Upper lobe of left lung (tissue), 6 donors: ENCODE results near the gene C17orf114.

Experiments used
- ATAC-seq, 2 donors: fragments of 200-7000 bp; cut with Tn5 transposase; one replicate each; pipeline ENCODE4 v1.9.1; 2022; ENCODE audit warnings: mild to moderate bottlenecking in 2 of 2, moderate library complexity in 2 of 2; ENCODE audit not compliant: low FRiP score in 2 of 2
- DNase-seq, 2 donors: peaks; one replicate each; pipeline ENCODE4 v3.0.0-alpha.2; 2019 to 2020
- H3K27ac ChIP-seq, 4 donors: fragments of 200-600 bp; sonication (generic); one replicate each; pipeline ENCODE4 v1.5.1; 2016 to 2019
- H3K27me3 ChIP-seq, 4 donors: fragments of 200-600 bp; sonication (generic); one replicate each; pipeline ENCODE4 v1.5.1; 2017 to 2019
- H3K36me3 ChIP-seq, 4 donors: fragments of 200-600 bp; sonication (generic); one replicate each; pipeline ENCODE4 v1.5.1; 2016 to 2019
- H3K4me1 ChIP-seq, 4 donors: fragments of 200-600 bp; sonication (generic); one replicate each; pipeline ENCODE4 v1.5.1; 2018 to 2019
- H3K4me3 ChIP-seq, 4 donors: fragments of 200-600 bp; sonication (generic); one replicate each; pipeline ENCODE4 v1.5.1; 2017 to 2019; ENCODE audit warnings: mild to moderate bottlenecking in 2 of 4, moderate library complexity in 1 of 4
- H3K9me3 ChIP-seq, 4 donors: fragments of 200-600 bp; sonication (generic); one replicate each; pipeline ENCODE4 v1.5.1; 2018 to 2019
- CTCF ChIP-seq, 6 experiments: fragments of 450-650 bp in 4 of 6; fragments of 200-600 bp in 2 of 6; sonication (generic) in 2 of 6; IDR thresholded peaks; one replicate each; pipeline ENCODE4 v1.5.1; 2016 to 2019; ENCODE audit warnings: antibody characterized with exemption in 6 of 6
- EP300 ChIP-seq, 4 donors: sonication (generic); formaldehyde crosslinking; IDR thresholded peaks; one replicate each; pipeline ENCODE4 v1.5.1; 2017; ENCODE audit warnings: antibody characterized with exemption in 4 of 4, control low read depth in 2 of 4
- POLR2A ChIP-seq, 4 donors: fragments of 450-650 bp; IDR thresholded peaks; one replicate each; pipeline ENCODE4 v1.5.1; 2016 to 2017; ENCODE audit warnings: antibody characterized with exemption in 4 of 4, mild to moderate bottlenecking in 2 of 4
- POLR2AphosphoS5 ChIP-seq, 2 donors: sonication (generic); formaldehyde crosslinking; IDR thresholded peaks; one replicate each; pipeline ENCODE4 v1.5.1; 2017; ENCODE audit warnings: antibody characterized with exemption in 2 of 2
- WGBS, 2 donors: methylation state at CpG; one replicate each; pipeline ENCODE4 v1.1.5; 2017 to 2018; 5-methylcytosine and 5-hydroxymethylcytosine counted together
- donor health status: DM: no; HTN: no; CAD: no; lungs with moderate emphysema.
- donor health status: DM: no; HTN: yes; CAD: no; lungs with severe emphysema.

C17orf114 gene

GRCh38 chr17:4827399-4827798 is 25.3 kb upstream of the C17orf114 start:
- ATAC-seq = no peak
- Histone ChIP-seq H3K4me1 (no peaks in the 10 kb centered on the region), H3K27me3 (no peaks in the 10 kb centered on the region), H3K9me3 (no peaks in the 10 kb centered on the region), H3K36me3 (peaks cover 0 to 10% (median 3%) of the 10 kb centered on the region in 4 donors), H3K27ac (no peak overlapping the region), H3K4me3 (no peak overlapping the region)
- no peak for DNase-seq
- no peak for TF ChIP-seq CTCF (IDR thresholded peaks at IDR 0.05)
- no peak for TF ChIP-seq POLR2AphosphoS5 (IDR thresholded peaks at IDR 0.05)
- no peak for TF ChIP-seq EP300 (IDR thresholded peaks at IDR 0.05)
- TF ChIP-seq POLR2A (IDR thresholded peaks at IDR 0.05) = no peak
- WGBS, 2 donors = 72 to 86% methylated on average over 8 of the region's 8 CpGs

DNA sequence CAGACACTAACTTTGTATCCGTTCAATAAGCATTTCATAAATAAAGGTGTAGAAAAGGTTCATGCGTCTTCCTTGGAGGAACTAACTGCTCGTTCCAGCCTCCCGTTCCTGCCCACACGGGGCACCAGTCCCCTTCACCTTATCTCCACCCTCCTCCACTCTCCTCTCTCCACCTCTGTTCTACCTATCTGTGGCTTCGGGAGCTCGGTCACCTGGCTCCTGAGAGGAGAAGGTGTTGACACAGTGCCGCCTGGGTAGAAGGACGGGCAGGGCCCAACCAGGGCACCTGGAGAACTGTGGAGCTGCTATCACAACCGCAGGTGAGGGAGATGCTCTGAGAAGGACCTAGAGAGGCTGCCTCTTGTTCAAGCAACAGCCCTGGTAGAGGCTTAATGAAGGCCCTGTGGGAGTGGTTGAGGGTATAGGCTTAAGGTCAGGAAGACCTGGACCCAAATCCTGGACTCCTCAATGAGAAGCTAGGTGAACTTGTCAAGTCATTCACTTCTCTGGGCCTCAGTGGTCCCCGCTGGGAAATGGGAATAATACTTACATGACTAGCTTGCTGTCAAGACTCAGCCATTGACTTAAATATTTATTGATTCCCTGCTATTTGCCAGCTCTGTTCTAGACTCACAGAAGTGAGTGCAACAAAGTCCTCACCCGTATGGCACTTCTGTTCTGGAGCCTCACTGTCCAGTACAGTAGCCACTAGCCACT is 21.4 kb upstream of the C17orf114 start:
- peak in 1 of 2 donors; percentile 64 for DNase-seq
- Histone ChIP-seq H3K36me3 (peaks cover 0 to 37% (median 9%) of the 10 kb centered on the region in 4 donors), H3K4me3 (no peak overlapping the region), H3K9me3 (no peaks in the 10 kb centered on the region), H3K4me1 (no peaks in the 10 kb centered on the region), H3K27me3 (no peaks in the 10 kb centered on the region), H3K27ac (no peak overlapping the region)
- no peak for ATAC-seq
- WGBS, 2 donors = 67 to 75% methylated on average over 12 of the region's 12 CpGs
- TF ChIP-seq CTCF (IDR thresholded peaks at IDR 0.05) (no peak), POLR2AphosphoS5 (IDR thresholded peaks at IDR 0.05) (no peak), POLR2A (IDR thresholded peaks at IDR 0.05) (no peak), EP300 (IDR thresholded peaks at IDR 0.05) (no peak)

DNA sequence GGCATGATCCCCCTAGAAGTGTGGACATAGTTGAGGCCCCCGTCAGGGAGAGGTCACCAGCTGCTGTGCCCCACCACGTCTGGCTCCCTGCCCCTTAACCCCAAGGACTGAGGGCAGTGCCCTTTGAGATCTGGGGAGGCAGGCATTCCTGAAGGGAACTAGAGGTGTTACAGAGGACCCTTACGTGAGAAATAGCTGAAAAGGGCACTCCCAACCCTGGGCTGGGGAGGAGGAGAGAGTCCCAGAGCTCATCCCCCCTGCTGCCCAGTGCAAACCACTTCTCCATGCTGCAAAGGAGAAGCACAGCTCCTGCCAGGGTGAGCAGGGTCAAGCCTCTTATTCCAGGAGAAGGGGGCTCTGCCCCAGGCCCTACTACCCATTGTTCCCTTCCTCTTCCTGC is 20.7 kb upstream of the C17orf114 start:
- Histone ChIP-seq H3K27me3 (no peaks in the 10 kb centered on the region), H3K27ac (no peak overlapping the region), H3K36me3 (peaks cover 0 to 44% (median 10%) of the 10 kb centered on the region in 4 donors), H3K4me3 (no peak overlapping the region), H3K4me1 (no peaks in the 10 kb centered on the region), H3K9me3 (no peaks in the 10 kb centered on the region)
- TF ChIP-seq POLR2AphosphoS5 (IDR thresholded peaks at IDR 0.05) = no peak
- TF ChIP-seq POLR2A (IDR thresholded peaks at IDR 0.05) = no peak
- TF ChIP-seq CTCF (IDR thresholded peaks at IDR 0.05) = no peak
- no peak for TF ChIP-seq EP300 (IDR thresholded peaks at IDR 0.05)
- 69 to 96% methylated on average over 1 to 3 of the region's 3 CpGs for WGBS, 2 donors
- ATAC-seq (no peak), DNase-seq (no peak)

- H3K4me1 ChIP-seq = no peaks in the 10 kb centered on the region
- 82 to 86% methylated on average over 12 of the region's 12 CpGs for WGBS, 2 donors
- no peaks in the 10 kb centered on the region for H3K27me3 ChIP-seq
- H3K27ac ChIP-seq = no peak overlapping the region
- no peak overlapping the region for H3K4me3 ChIP-seq
- H3K36me3 ChIP-seq = peaks cover 0 to 68% (median 26%) of the 10 kb centered on the region in 4 donors
- DNase-seq (no peak), ATAC-seq (no peak)
- TF ChIP-seq CTCF (IDR thresholded peaks at IDR 0.05) = no peak
- no peaks in the 10 kb centered on the region for H3K9me3 ChIP-seq
Measured at GRCh38 chr17:4818276-4818675, 16.1 kb upstream of the C17orf114 start.

- ATAC-seq (no peak), DNase-seq (no peak)
- no peaks in the 10 kb centered on the region for H3K27me3 ChIP-seq
- WGBS, 2 donors = 94 to 95% methylated on average over 2 to 12 of the region's 13 CpGs
- H3K36me3 ChIP-seq = peaks cover 0 to 59% (median 23%) of the 10 kb centered on the region in 4 donors
- no peak overlapping the region for H3K4me3 ChIP-seq
- no peaks in the 10 kb centered on the region for H3K9me3 ChIP-seq
- TF ChIP-seq EP300 (IDR thresholded peaks at IDR 0.05) = no peak
- no peak for TF ChIP-seq CTCF (IDR thresholded peaks at IDR 0.05)
- TF ChIP-seq POLR2A (IDR thresholded peaks at IDR 0.05) = no peak
- TF ChIP-seq POLR2AphosphoS5 (IDR thresholded peaks at IDR 0.05) = no peak
- no peaks in the 10 kb centered on the region for H3K4me1 ChIP-seq
- no peak overlapping the region for H3K27ac ChIP-seq
Measured at GRCh38 chr17:4816826-4817225, 14.7 kb upstream of the C17orf114 start.
